HCT116 (cell line): ENCODE results near the gene NHLH1. TPM values are rescaled to one million over a fixed set of nuclear protein-coding genes. Genes with fewer than 3 reads are reported as not detected.

Experiments used
- ATAC-seq: fragments of 200-7000 bp; cut with Tn5 transposase; 2 replicates; pipeline ENCODE4 v1.9.1; 2020; ENCODE audit warnings: mild to moderate bottlenecking, moderate library complexity
- BruUV-seq: library from RNA; stranded (reverse); fragments of 400-500 nt; replicated peaks from 2 replicates; lab custom pipeline; 2021; lab: Mats Ljungman, UMichigan
- CTCF ChIA-PET: fragments of 300-600 bp; sonication (Branson Sonifier 250); formaldehyde crosslinking; loops from one replicate; lab custom pipeline; 2021; ENCODE audit warnings: antibody characterized with exemption; lab: Charles Lee
- POLR2A ChIA-PET: fragments of 300-600, 350-600 bp; sonication (Branson Sonifier 250); formaldehyde crosslinking; loops from one replicate; lab custom pipeline; 2021; ENCODE audit warnings: antibody characterized with exemption; lab: Charles Lee
- RAD21 ChIA-PET, 2 experiments: fragments of 300-600 bp; sonication (Branson Sonifier 250); formaldehyde crosslinking; loops; one replicate each; lab custom pipeline; 2023; ENCODE audit warnings: low total read pairs in 2 of 2; ENCODE audit not compliant: uncharacterized antibody in 2 of 2, unreplicated experiment in 2 of 2, low non-redundant PET in 1 of 2; lab: Charles Lee
- DNase-seq: peaks from one replicate; pipeline ENCODE4 v3.0.0-alpha.2; 2010; ENCODE audit warnings: low read depth, low spot score
- H2AFZ ChIP-seq: fragments of 200-600 bp; shearing (Covaris generic), sonication (generic); 2 replicates; pipeline ENCODE4 v1.6.1; 2017; ENCODE audit warnings: low read depth, mixed run types, mixed read lengths, antibody characterized with exemption, low read length; ENCODE audit not compliant: poor library complexity, severe bottlenecking
- H3K27ac ChIP-seq: 2 replicates; pipeline ENCODE4 v1.5.1; 2012; ENCODE audit warnings: low read depth, low read length
- H3K27me3 ChIP-seq: fragments of 200-600 bp; sonication (generic); 2 replicates; pipeline ENCODE4 v1.6.1; 2016; ENCODE audit warnings: mixed run types, low read length, mixed read lengths; ENCODE audit not compliant: insufficient read depth
- H3K36me3 ChIP-seq, 2 experiments: fragments of 200-500 bp in 1 of 2; fragments of 200-600 bp in 1 of 2; sonication (Bioruptor generic) in 1 of 2; sonication (generic) in 1 of 2; 2 replicates each; pipeline versions ENCODE4 v1.5.1 to v1.6.1; 2014 to 2016; ENCODE audit warnings: low read length in 2 of 2, inconsistent platforms in 1 of 2, mixed read lengths in 1 of 2, mixed run types in 1 of 2; ENCODE audit not compliant: insufficient read depth in 2 of 2, control insufficient read depth in 1 of 2
- H3K4me1 ChIP-seq, 2 experiments: fragments of 200-600 bp in 1 of 2; sonication (generic) in 1 of 2; 2 replicates each; pipeline versions ENCODE4 v1.5.1 to v1.6.1; 2012 to 2017; ENCODE audit warnings: low read length in 2 of 2, inconsistent platforms in 1 of 2, mild to moderate bottlenecking in 1 of 2, mixed read lengths in 1 of 2, mixed run types in 1 of 2, moderate library complexity in 1 of 2; ENCODE audit not compliant: insufficient read depth in 2 of 2, control insufficient read depth in 1 of 2
- H3K4me2 ChIP-seq: fragments of 200-600 bp; sonication (generic); 2 replicates; pipeline ENCODE4 v1.6.1; 2017; ENCODE audit warnings: mixed run types, low read length, mixed read lengths
- H3K4me3 ChIP-seq, 2 experiments: fragments of 200-600 bp in 1 of 2; sonication (generic) in 1 of 2; replicated peaks in 1 of 2; 2 replicates each; pipeline ENCODE4 v1.5.1; 2011 to 2016; ENCODE audit warnings: low read length in 2 of 2, control low read depth in 1 of 2, low read depth in 1 of 2, mild to moderate bottlenecking in 1 of 2, mixed read lengths in 1 of 2, mixed run types in 1 of 2
- H3K79me2 ChIP-seq: fragments of 200-600 bp; sonication (generic); 2 replicates; pipeline ENCODE4 v1.6.1; 2017; ENCODE audit warnings: mild to moderate bottlenecking, mixed run types, low read length, moderate library complexity, mixed read lengths; ENCODE audit not compliant: insufficient read depth
- H3K9ac ChIP-seq: fragments of 200-600 bp; sonication (generic); 2 replicates; pipeline ENCODE4 v1.6.1; 2016; ENCODE audit warnings: low read length, mixed read lengths
- H3K9me2 ChIP-seq: fragments of 200-600 bp; sonication (generic), shearing (Covaris generic); 2 replicates; pipeline ENCODE4 v1.6.1; 2017; ENCODE audit warnings: mixed run types, mild to moderate bottlenecking, moderate library complexity; ENCODE audit not compliant: insufficient read depth
- H3K9me3 ChIP-seq, 2 experiments: fragments of 200-500 bp in 1 of 2; fragments of 200-600 bp in 1 of 2; sonication (Bioruptor generic) in 1 of 2; sonication (generic) in 1 of 2; 2 replicates each; pipeline ENCODE4 v1.6.1; 2014 to 2017; ENCODE audit warnings: low read length in 2 of 2, mixed read lengths in 2 of 2, inconsistent platforms in 1 of 2, low read depth in 1 of 2, mild to moderate bottlenecking in 1 of 2, mixed run types in 1 of 2, moderate library complexity in 1 of 2; ENCODE audit not compliant: control insufficient read depth in 1 of 2, insufficient read depth in 1 of 2
- H4K20me1 ChIP-seq: fragments of 200-600 bp; sonication (generic), shearing (Covaris generic); 2 replicates; pipeline ENCODE4 v1.6.1; 2017; ENCODE audit warnings: mixed run types, mild to moderate bottlenecking, moderate library complexity; ENCODE audit not compliant: insufficient read depth
- ATF3 ChIP-seq: IDR thresholded peaks from 2 replicates; pipeline ENCODE4 v1.6.1; 2012
- CEBPB ChIP-seq: IDR thresholded peaks from 2 replicates; pipeline ENCODE4 v1.6.1; 2012; ENCODE audit warnings: low read depth
- CTCF ChIP-seq, 3 experiments: fragments of 200-600 bp in 1 of 3; sonication (generic) in 1 of 3; IDR thresholded peaks in 2 of 3; conservative IDR thresholded peaks in 1 of 3; 2 replicates each; pipeline ENCODE4 v1.5.1; 2012 to 2017; ENCODE audit warnings: low read depth in 2 of 3, low read length in 2 of 3, antibody characterized with exemption in 1 of 3, borderline replicate concordance in 1 of 3, control low read depth in 1 of 3, mild to moderate bottlenecking in 1 of 3, mixed read lengths in 1 of 3, mixed run types in 1 of 3, moderate library complexity in 1 of 3; ENCODE audit not compliant: insufficient read depth in 1 of 3
- ELF1 ChIP-seq: IDR thresholded peaks from 2 replicates; pipeline ENCODE4 v1.6.1; 2012; ENCODE audit warnings: low read depth, borderline replicate concordance
- EZH2 ChIP-seq: fragments of 200-600 bp; sonication (generic); IDR thresholded peaks from 2 replicates; pipeline ENCODE4 v1.6.1; 2017; ENCODE audit warnings: antibody characterized with exemption, mixed run types
- EZH2phosphoT487 ChIP-seq: fragments of 200-600 bp; IDR thresholded peaks from 2 replicates; pipeline ENCODE4 v1.6.1; 2018; ENCODE audit warnings: antibody characterized with exemption, borderline replicate concordance
- JUND ChIP-seq: IDR thresholded peaks from 2 replicates; pipeline ENCODE4 v1.6.1; 2012
- MAX ChIP-seq: IDR thresholded peaks from 2 replicates; pipeline ENCODE4 v1.6.1; 2012
- POLR2A ChIP-seq: IDR thresholded peaks from 2 replicates; pipeline ENCODE4 v1.7.0; 2011; ENCODE audit warnings: borderline replicate concordance; ENCODE audit not compliant: insufficient read depth, insufficient read length; ENCODE audit errors: extremely low read depth
- POLR2AphosphoS5 ChIP-seq: IDR thresholded peaks from 2 replicates; pipeline ENCODE4 v1.6.1; 2011; ENCODE audit warnings: mild to moderate bottlenecking, low read depth, low read length, moderate library complexity
- RAD21 ChIP-seq: IDR thresholded peaks from 2 replicates; pipeline ENCODE4 v1.6.1; 2012; ENCODE audit warnings: low read depth, mild to moderate bottlenecking
- REST ChIP-seq: IDR thresholded peaks from 2 replicates; pipeline ENCODE4 v1.6.1; 2012; ENCODE audit warnings: low read depth
- SIN3A ChIP-seq: IDR thresholded peaks from 2 replicates; pipeline ENCODE4 v1.6.1; 2012; ENCODE audit warnings: low read depth
- SP1 ChIP-seq: IDR thresholded peaks from 2 replicates; pipeline ENCODE4 v1.6.1; 2012; ENCODE audit warnings: low read depth
- SRF ChIP-seq: IDR thresholded peaks from 2 replicates; pipeline ENCODE4 v1.6.1; 2012; ENCODE audit warnings: low read depth
- TCF7L2 ChIP-seq: IDR thresholded peaks from 2 replicates; pipeline ENCODE4 v1.7.0; 2011; ENCODE audit warnings: borderline replicate concordance, inconsistent platforms; ENCODE audit not compliant: insufficient read depth, insufficient read length; ENCODE audit errors: extremely low read depth
- YY1 ChIP-seq: IDR thresholded peaks from 2 replicates; pipeline ENCODE4 v1.6.1; 2011; ENCODE audit warnings: low read length, low read depth, moderate library complexity, mild to moderate bottlenecking; ENCODE audit not compliant: insufficient replicate concordance; ENCODE audit errors: extremely low read depth
- ZBTB33 ChIP-seq: IDR thresholded peaks from 2 replicates; pipeline ENCODE4 v1.6.1; 2011; ENCODE audit warnings: mild to moderate bottlenecking, low read length, moderate library complexity; ENCODE audit not compliant: insufficient replicate concordance; ENCODE audit errors: extremely low read depth
- ZFX ChIP-seq: fragments of 450-650 bp; IDR thresholded peaks from 2 replicates; pipeline ENCODE4 v1.6.1; 2017
- intact Hi-C: fragments of 100-400 bp; cut with micrococcal nuclease; formaldehyde crosslinking; loops from 2 replicates; pipeline ENCODE4 v1.10.0; 2022
- total RNA-seq: library from RNA; stranded (reverse); gene quantifications from one replicate; pipeline ENCODE4 v1.2.1, GENCODE V29; 2021; ENCODE audit not compliant: unreplicated experiment

Gene NHLH1
- total RNA-seq, 1 experiment from 2014 or later = 0.12 TPM

GRCh38 chr1:160374306-160375110 lies 7.6 kb downstream of the NHLH1 start:
- Histone ChIP-seq H2AFZ (no peak overlapping the region), H3K27me3 (no peaks in the 10 kb centered on the region), H3K79me2 (no peaks in the 10 kb centered on the region), H3K4me2 (no peak overlapping the region), H3K9ac (no peak overlapping the region), H3K36me3 (no peaks in the 10 kb centered on the region), H3K4me3 (no peak overlapping the region), H3K9me3 (no peaks in the 10 kb centered on the region), H3K27ac (no peak overlapping the region), H3K9me2 (no peaks in the 10 kb centered on the region), H4K20me1 (no peaks in the 10 kb centered on the region)
- ChIA-PET POLR2A (no interaction called here), CTCF (interaction anchor here (0.7 to 5.8 kb wide), 5 partner anchors 8 to 272 kb away, joined by 3 to 51 read pairs (median 13); partner anchors contain the start of gene NHLH1), RAD21 (interaction anchor here (0.7 to 1.5 kb wide), 2 partner anchors 123 to 289 kb away, joined by 3 to 5 read pairs; no protein-coding TSS in a partner anchor)
- no peak for DNase-seq
- BruUV-seq = no TSS peak
- intact Hi-C loops = loop anchor here (5.0 kb wide), 1 partner anchor 182 kb away; the partner anchor contains the start of gene CASQ1
- no peak for TF ChIP-seq SP1
- no peak for TF ChIP-seq RAD21
- TF ChIP-seq ZBTB33 = no peak
- TF ChIP-seq SIN3A = no peak
- no peak for TF ChIP-seq TCF7L2
- no peak for TF ChIP-seq CTCF (IDR thresholded peaks at IDR 0.05 in 2 of 3, conservative IDR thresholded peaks at IDR 0.05 in 1 of 3; ENCODE audit: borderline replicate concordance in 1 of 3, insufficient read depth in 1 of 3, low read depth in 2 of 3, low read length in 2 of 3)
- TF ChIP-seq ATF3 = no peak
- TF ChIP-seq ZFX = no peak
- no peak for TF ChIP-seq EZH2
- TF ChIP-seq YY1 = no peak
- TF ChIP-seq EZH2phosphoT487 = no peak
- no peak for TF ChIP-seq MAX
- TF ChIP-seq POLR2A = no peak
- TF ChIP-seq POLR2AphosphoS5 = no peak
- TF ChIP-seq ELF1 = no peak
- no peak for TF ChIP-seq REST
- no peak for TF ChIP-seq JUND
- TF ChIP-seq CEBPB = no peak
- no peak for TF ChIP-seq SRF
- TF ChIP-seq, all 23 proteins: peak for 0
- no peak for ATAC-seq
- peaks cover 0 to 8% of the 10 kb centered on the region in 2 experiments; a peak in 1 of 4 replicates for H3K4me1 ChIP-seq
